Ureter (tissue), 1 donor: ENCODE measurements around the gene F10. TPM values are rescaled to one million over a fixed set of nuclear protein-coding genes. Genes with fewer than 3 reads are reported as not detected.
A peak's percentile ranks its signal among the peaks of the same experiment; 100 is the strongest.

Experiments used
- DNase-seq: peaks from one replicate; pipeline ENCODE4 v3.0.0-alpha.2; 2020; ENCODE audit warnings: low spot score
- total RNA-seq: library from RNA; stranded (reverse); gene quantifications from one replicate; pipeline ENCODE4 v1.2.4, GENCODE V29; 2023
- donor health status: DM: yes; HTN: yes; CAD: no.

F10 gene
- total RNA-seq, 1 donor from 2014 or later, result 9.4 TPM

DNA sequence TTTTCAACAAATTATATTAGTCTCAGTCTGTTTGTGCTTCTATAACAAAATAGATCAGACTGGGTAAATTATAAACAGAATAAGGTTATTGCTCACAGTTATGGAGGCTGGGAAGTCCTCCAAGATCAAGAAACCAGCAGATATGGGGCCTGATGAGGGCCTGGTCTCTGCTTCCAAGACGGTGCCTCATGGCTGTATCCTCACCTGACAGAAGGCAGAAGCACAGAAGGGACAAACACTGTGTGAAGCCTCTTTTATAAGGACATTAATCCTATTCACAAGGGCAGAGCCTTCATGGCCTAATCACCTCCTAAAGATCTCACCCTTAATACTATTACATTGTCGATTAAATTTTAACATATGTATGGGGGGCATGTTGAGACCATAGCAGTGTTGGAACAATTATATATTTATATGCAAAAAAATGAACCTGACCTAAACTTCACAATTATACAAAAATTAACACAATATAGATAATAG is 12.7 kb downstream of the F10 start:
- no peak for DNase-seq

DNA sequence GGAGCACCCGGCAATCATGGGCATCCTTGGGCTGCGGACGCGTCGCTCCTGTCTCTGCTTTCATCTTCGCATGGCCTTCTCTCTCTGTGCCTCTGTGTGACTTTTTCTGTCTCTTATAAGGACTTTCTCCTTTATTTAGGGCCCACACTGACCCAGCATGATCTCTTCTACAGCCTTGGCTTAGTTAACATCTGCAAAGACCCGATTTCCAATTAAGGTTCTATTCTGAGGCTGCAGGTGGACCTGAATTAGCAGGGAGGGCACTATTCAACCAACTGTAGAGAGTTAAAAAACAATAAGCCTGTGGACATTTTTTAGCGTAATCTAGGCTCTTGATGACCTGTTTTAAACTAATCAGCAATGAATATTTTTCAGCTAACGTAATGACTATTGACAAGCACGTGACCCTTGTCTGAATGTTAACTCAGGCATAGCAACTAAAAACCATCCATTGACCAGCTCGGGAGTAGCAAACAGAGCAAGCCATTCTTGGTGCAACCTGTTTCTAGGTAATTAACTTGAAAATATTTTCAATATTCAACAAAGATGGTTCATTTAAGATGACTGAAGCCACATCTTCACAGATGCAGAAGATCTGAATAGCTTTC is 15.2 kb downstream of the F10 start:
- DNase-seq, result no peak

DNA sequence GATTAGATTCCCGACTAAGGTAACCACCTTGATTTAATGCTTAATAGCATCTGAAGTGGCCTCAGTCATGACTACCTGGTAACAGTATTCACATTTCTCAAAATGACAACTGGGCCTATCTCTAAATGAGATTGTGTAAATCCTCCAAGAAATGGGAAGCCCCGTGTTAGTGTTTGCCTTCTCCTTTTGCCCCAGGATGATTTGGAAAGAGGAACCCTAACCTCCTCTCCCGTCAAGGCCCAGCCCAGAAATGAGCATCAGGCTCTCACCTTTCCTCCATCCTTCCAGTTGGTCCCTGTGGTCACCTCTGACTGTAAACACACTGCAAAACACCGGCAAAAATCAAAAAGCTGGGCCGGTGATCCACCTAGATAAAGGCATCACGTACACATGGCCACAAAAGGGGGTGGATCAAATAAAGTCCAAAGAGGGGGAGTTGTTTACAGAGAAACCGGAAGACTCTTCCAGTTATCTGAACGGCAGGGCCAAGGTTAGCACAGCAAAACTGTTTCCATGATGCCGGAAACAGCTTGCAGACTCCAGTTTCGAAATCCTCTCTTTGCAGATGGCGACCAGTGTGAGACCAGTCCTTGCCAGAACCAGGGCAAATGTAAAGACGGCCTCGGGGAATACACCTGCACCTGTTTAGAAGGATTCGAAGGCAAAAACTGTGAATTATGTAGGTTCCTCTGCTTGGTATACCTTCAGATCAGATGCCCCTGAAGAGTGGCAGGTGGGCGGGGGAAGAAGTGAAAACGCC is 16.4 kb downstream of the F10 start:
- no peak for DNase-seq

DNA sequence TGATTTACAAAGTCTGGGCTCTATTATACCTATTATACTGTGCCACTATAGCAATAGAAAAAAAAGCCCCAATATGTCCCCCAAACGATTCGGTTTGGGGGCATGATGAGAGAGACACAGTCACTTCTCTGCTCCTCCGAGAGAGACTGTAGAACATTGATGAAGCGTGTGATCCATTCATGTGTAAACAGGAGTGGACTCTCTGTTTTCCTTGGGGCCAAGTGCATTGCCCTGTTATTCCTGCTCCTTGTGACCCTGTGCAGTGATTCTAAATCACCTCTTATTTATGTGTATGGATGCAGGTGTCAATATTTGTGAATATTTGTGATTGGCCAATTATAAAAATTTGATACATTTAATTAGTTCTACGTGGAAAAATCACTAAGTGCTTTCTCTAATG is 17.0 kb downstream of the F10 start:
- DNase-seq, result no peak

DNA sequence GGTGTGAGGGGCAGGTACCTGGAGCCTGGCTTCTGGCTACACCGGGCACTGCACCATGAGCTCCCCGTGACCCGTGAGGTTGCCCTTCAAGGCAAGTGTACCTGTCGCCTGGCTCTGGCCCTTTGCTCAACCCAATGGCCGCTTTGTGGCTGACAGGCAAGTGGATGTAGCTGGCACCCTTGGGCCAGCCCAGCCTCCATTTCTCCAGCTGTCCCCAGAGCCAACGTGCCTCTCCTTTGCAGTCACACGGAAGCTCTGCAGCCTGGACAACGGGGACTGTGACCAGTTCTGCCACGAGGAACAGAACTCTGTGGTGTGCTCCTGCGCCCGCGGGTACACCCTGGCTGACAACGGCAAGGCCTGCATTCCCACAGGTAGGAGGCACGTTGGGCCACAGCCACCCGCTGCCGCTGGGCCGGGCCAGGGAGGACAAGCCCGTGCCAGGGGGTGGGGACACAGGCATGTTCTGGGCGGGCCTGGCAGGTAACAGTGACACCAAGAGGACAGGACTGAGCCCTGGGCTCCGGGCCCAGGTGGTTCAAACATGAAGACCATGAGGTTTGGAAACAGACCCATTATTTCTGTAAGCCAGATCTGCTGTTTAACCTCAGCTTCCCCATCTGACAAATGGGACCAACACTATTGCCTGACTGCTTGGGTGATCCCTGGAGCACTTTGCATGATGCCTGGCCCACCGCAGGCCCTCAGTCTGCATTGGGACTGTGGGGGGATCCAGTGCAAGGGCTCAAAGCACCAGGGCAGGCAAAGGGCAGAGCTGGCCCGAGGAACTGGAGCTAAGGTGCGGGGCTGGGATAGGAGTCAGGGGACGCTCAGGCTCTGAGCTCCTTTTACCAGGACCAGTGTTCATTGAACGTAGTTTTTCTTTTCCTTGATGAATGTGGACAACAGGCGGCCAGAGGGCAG is 18.3 kb downstream of the F10 start:
- peak; percentile 43 for DNase-seq

GRCh38 chr13:113141601-113141970 is 19.0 kb downstream of the F10 start:
- DNase-seq, result no peak

- DNase-seq, result no peak
Measured at GRCh38 chr13:113142876-113143275, 20.3 kb downstream of the F10 start.

DNA sequence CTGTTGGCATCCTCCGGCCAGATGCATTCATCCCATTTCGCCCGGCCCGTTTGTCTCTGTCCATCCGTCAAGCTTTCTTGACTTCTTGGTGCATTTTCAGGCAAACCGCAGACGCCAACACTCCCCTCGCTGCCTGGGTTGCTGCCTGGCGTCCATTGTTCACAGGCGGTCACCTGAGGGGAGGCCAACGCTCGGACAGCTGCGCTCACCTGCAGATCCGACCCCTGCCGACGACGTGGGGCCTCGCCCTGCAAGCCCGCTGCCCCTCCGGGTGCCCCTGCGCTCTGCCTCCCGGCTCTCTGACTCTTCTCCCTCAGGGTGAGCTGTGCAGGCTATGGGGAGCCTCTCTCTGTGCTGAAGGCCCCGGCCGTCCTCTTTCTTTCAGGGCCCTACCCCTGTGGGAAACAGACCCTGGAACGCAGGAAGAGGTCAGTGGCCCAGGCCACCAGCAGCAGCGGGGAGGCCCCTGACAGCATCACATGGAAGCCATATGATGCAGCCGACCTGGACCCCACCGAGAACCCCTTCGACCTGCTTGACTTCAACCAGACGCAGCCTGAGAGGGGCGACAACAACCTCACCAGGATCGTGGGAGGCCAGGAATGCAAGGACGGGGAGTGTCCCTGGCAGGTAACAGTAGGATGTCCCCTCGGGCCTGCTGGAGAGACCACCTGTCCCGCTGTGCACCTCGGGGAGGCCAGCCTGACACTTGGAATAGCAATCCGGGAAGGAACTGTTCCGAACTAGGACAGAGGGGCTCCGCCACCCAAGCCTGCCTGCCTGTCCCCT is 21.1 kb downstream of the F10 start:
- no peak for DNase-seq

DNA sequence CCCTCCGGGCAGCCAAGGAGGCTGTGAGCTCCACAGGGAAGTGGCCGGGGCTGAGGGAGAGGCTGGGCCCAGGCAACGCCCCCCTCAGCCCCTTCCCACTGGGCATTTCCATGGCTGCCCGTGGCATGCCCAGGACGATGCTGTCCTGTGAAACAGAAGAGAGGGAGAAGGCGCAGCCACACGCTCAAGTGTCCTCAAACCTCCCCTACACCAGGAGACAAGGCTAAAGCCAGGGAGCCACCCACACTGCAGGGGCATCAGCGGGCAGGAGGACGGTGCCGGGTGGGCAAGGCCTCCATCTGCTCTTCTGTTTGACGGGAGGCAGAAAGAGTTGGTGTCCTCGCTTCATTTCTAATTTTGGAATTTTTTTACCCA is 21.6 kb downstream of the F10 start:
- DNase-seq, result no peak

GRCh38 chr13:113145496-113145895 is 22.9 kb downstream of the F10 start:
- no peak for DNase-seq

GRCh38 chr13:113145911-113146598 is 23.5 kb downstream of the F10 start:
- no peak for DNase-seq

DNA sequence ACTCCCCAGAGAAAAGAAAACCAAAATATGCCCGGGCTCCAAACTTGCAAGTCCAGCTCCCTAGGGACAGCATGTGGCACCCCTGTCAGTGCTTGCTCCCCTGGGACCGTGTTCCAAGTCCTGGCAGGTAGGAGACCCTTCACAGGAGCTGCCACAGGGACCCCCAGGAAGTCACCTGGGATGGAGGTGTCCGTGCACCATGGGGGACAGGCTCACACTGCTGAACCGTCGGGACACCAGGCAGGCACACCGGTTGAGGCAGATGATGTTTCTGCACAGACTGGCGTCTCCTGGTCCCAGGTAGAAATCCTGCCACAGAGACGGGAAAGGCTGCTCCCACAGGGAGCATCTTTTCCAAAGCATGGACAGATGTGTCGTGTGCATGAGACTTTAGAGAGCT is 24.2 kb downstream of the F10 start:
- no peak for DNase-seq

DNA sequence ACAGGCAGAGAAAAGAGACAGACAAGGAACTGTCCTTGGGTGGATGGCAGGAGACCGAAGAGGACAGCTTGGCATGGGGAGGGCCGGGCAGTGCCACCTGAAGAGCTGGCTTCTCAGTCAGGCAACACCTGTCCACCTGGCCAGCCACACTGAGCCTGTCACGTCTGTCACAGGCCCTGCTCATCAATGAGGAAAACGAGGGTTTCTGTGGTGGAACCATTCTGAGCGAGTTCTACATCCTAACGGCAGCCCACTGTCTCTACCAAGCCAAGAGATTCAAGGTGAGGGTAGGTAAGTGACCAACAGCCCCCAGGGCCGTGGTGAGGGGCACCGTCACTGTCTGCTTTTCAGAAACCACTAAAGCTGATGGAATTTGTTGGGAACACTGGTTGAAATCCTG is 24.6 kb downstream of the F10 start:
- DNase-seq, result no peak

- no peak for DNase-seq
Measured at GRCh38 chr13:113148407-113148806, 25.8 kb downstream of the F10 start.

DNA sequence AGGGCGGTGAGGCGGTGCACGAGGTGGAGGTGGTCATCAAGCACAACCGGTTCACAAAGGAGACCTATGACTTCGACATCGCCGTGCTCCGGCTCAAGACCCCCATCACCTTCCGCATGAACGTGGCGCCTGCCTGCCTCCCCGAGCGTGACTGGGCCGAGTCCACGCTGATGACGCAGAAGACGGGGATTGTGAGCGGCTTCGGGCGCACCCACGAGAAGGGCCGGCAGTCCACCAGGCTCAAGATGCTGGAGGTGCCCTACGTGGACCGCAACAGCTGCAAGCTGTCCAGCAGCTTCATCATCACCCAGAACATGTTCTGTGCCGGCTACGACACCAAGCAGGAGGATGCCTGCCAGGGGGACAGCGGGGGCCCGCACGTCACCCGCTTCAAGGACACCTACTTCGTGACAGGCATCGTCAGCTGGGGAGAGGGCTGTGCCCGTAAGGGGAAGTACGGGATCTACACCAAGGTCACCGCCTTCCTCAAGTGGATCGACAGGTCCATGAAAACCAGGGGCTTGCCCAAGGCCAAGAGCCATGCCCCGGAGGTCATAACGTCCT is 26.4 kb downstream of the F10 start:
- no peak for DNase-seq

DNA sequence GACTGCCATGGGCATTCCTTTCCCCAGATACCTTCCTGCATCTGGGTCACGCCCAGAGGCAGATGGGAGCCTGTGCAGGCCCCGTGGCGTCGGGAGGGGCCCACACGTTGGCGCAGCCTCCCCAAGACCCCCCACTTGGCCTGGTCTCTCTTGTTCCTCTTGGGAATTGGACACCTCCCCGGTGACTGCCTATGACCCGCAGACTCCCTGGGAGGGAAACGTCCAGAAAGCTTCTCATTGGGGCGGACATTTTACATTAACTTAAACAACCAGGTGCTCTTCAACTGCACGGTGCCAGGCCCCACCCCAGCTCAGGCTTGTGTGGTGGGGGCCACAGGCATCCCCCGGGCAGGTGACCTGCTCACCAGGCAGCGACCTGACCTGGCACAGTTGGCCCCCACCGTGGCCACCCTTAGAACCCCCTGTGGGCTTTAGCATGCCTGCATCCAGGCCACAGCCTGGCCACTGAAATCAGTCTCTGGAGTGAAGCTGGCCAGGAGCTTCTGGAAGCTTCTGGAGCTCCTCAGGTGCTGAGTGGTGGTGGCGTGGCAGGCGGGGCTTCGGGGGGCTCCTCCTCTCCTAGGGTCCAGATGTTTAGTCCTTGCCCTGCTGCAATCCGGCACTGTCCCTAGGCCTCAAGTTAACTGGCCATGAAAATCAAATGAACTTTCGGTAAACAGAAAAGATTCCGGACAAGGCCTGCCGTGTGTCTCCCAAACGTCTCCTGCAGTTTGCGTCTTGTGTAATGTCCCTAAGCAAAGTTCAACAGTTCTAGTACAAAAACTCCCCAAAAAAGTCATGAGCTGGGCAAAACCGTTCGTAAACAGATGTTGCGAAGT is 27.3 kb downstream of the F10 start:
- no peak for DNase-seq

DNA sequence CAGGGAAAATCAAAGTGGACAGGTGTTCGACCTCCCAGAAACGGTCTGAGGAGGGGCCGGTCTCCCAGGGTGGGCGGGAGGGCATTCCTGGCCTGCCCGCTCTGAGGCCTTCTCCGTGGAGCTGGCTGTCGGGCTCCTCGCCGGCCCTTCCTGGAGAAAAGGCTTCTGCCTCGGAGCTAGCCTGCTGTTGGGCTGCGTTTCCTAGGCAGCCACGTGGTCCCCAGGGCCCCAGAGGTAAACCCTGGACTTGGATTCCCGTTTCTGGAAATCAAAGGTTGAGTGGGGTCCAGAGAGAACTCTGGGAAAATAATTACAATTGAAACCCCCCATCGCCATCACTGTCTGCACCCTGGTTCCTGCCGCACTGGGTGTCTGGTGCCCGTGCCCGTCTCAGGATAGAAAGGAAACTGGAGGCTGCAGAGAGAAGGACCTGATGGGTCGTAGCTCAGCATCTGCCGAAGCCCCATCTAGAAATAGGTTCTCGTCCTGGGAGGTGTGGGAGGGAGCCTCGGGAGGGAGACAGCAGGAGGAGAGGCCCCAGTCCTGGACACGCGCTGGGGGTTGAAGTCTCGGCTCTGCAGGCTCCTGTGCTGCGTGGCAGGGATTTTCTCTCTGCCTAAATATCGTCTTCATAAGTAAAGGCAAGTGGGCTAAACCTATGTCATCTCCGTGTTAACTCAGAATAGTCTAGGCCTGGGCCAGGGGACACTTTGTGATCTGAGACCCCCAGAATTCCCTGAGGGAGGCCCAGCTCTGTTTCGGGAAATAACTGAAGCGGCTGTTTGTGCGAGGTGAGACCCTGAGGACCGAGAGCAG is 28.2 kb downstream of the F10 start:
- DNase-seq, result no peak

DNA sequence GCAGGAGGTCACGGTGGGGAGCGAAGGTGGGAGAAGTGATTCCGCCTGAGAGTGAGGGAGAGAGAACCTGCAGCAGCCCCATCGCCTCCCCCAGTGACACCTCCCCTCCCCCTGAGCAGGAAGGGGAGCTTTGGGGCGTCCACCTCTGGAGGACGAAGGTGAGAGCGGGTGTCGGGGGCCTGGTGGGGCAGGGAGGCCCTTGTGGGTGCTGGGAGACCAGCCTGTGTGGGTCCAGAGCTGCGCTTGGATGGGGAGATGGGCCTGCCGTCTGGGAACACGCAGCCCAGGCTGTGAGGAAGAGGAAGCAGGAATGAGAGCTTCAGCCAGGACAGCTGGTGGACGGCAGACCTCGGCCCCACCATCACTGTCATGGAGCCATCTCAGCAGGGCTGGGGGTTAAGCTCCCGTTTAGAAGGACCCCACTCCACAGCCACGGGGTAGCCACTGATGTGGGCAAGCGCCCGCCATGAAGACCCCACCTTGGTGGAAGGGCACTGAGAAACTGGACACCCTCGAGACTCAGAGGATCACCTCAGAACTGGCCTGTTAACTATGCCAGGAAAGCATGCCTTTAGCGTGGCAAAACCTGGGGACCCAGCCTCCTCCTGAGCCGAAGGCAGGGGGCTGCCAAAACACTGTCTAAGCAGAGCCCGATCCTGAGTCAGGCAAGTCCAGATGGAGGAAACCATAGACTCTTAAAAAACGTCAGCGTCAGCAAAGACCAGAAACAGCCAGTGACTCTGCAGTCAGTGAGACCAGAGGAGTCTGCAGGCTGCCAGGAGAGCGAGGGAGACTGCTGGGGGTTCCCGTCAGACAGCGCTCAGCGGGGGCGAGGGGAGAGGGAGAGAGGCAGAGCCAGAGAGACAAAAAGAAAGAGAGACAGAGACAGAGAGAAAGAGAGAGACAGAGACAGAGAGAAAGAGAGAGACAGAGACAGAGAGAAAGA is 29.4 kb downstream of the F10 start:
- DNase-seq, result no peak
